IPS-15b (cell line): ENCODE measurements around the gene CFAP69.
"Not testable (repeated sequence)": the region's sequence is repeated elsewhere in the genome, so short reads cannot be mapped to it uniquely, and the experiment has no call there.

Experiments used
- H3K27me3 ChIP-seq: one replicate; pipeline ENCODE4 v1.6.1; 2013; ENCODE audit warnings: low read length; ENCODE audit not compliant: control insufficient read depth, insufficient read depth
- H3K36me3 ChIP-seq: one replicate; pipeline ENCODE4 v1.6.1; 2013; ENCODE audit warnings: low read length; ENCODE audit not compliant: control insufficient read depth, insufficient read depth
- H3K4me1 ChIP-seq: one replicate; pipeline ENCODE4 v1.6.1; 2013; ENCODE audit warnings: mild to moderate bottlenecking, low read length; ENCODE audit not compliant: control insufficient read depth, insufficient read depth
- H3K4me3 ChIP-seq: one replicate; pipeline ENCODE4 v1.5.1; 2013; ENCODE audit warnings: low read depth, low read length
- H3K9ac ChIP-seq: one replicate; pipeline ENCODE4 v1.6.1; 2013; ENCODE audit warnings: low read depth, mild to moderate bottlenecking, low read length
- H3K9me3 ChIP-seq: one replicate; pipeline ENCODE4 v1.6.1; 2013; ENCODE audit warnings: mild to moderate bottlenecking, low read length; ENCODE audit not compliant: control insufficient read depth, insufficient read depth

Gene CFAP69

GRCh38 chr7:90251304-90251635, 6.3 kb downstream of the CFAP69 start:
- Histone ChIP-seq H3K9me3 (no peaks in the 10 kb centered on the region), H3K4me3 (no peak overlapping the region), H3K36me3 (no peaks in the 10 kb centered on the region), H3K9ac (no peak overlapping the region), H3K4me1 (peaks cover 5% of the 10 kb centered on the region), H3K27me3 (peaks cover 11% of the 10 kb centered on the region)

- H3K4me1 ChIP-seq, H3K9me3 ChIP-seq, H3K4me3 ChIP-seq, H3K27me3 ChIP-seq, H3K36me3 ChIP-seq, H3K9ac ChIP-seq: not testable (repeated sequence)
Measured at GRCh38 chr7:90256011-90256410, 11.0 kb downstream of the CFAP69 start.

- Histone ChIP-seq H3K27me3 (no peaks in the 10 kb centered on the region), H3K9me3 (no peaks in the 10 kb centered on the region), H3K36me3 (no peaks in the 10 kb centered on the region), H3K4me1 (no peaks in the 10 kb centered on the region), H3K4me3 (no peak overlapping the region), H3K9ac (no peak overlapping the region)
Measured at GRCh38 chr7:90256778-90257177, 11.8 kb downstream of the CFAP69 start.

GRCh38 chr7:90261441-90261840, 16.5 kb downstream of the CFAP69 start:
- Histone ChIP-seq H3K9me3 (no peaks in the 10 kb centered on the region), H3K4me3 (no peak overlapping the region), H3K27me3 (no peaks in the 10 kb centered on the region), H3K4me1 (no peaks in the 10 kb centered on the region), H3K9ac (no peak overlapping the region), H3K36me3 (no peaks in the 10 kb centered on the region)

- H3K4me1 ChIP-seq, result no peaks in the 10 kb centered on the region
- H3K36me3 ChIP-seq, result no peaks in the 10 kb centered on the region
- H3K4me3 ChIP-seq, result no peak overlapping the region
- H3K9ac ChIP-seq, result no peak overlapping the region
- no peaks in the 10 kb centered on the region for H3K9me3 ChIP-seq
- H3K27me3 ChIP-seq, result no peaks in the 10 kb centered on the region
Measured at GRCh38 chr7:90262438-90262837, 17.5 kb downstream of the CFAP69 start.

- H3K4me3 ChIP-seq, result no peak overlapping the region
- no peaks in the 10 kb centered on the region for H3K4me1 ChIP-seq
- no peaks in the 10 kb centered on the region for H3K27me3 ChIP-seq
- no peak overlapping the region for H3K9ac ChIP-seq
- no peaks in the 10 kb centered on the region for H3K9me3 ChIP-seq
- H3K36me3 ChIP-seq, result no peaks in the 10 kb centered on the region
Measured at GRCh38 chr7:90266808-90267207, 21.8 kb downstream of the CFAP69 start.

- no peaks in the 10 kb centered on the region for H3K27me3 ChIP-seq
Measured at GRCh38 chr7:90267263-90267858, 22.4 kb downstream of the CFAP69 start.

GRCh38 chr7:90269163-90269562, 24.2 kb downstream of the CFAP69 start:
- Histone ChIP-seq H3K9me3 (no peaks in the 10 kb centered on the region), H3K9ac (no peak overlapping the region), H3K4me1 (no peaks in the 10 kb centered on the region), H3K27me3 (no peaks in the 10 kb centered on the region), H3K4me3 (no peak overlapping the region), H3K36me3 (no peaks in the 10 kb centered on the region)

More at GRCh38 chr7:90267263-90267858, 22.4 kb downstream of the CFAP69 start:
- no peaks in the 10 kb centered on the region for H3K4me1 ChIP-seq
- H3K4me3 ChIP-seq, result no peak overlapping the region
- no peak overlapping the region for H3K9ac ChIP-seq
- H3K9me3 ChIP-seq, result no peaks in the 10 kb centered on the region
- H3K36me3 ChIP-seq, result no peaks in the 10 kb centered on the region

GRCh38 chr7:90270431-90271178, 25.6 kb downstream of the CFAP69 start:
- no peak overlapping the region for H3K4me3 ChIP-seq
- no peaks in the 10 kb centered on the region for H3K27me3 ChIP-seq
- H3K9me3 ChIP-seq, result no peaks in the 10 kb centered on the region
- H3K4me1 ChIP-seq, result no peaks in the 10 kb centered on the region
- no peaks in the 10 kb centered on the region for H3K36me3 ChIP-seq
- H3K9ac ChIP-seq, result no peak overlapping the region

- Histone ChIP-seq H3K4me3 (no peak overlapping the region), H3K9ac (no peak overlapping the region), H3K27me3 (no peaks in the 10 kb centered on the region), H3K9me3 (no peaks in the 10 kb centered on the region), H3K36me3 (no peaks in the 10 kb centered on the region), H3K4me1 (no peaks in the 10 kb centered on the region)
Measured at GRCh38 chr7:90271753-90272152, 26.8 kb downstream of the CFAP69 start.

GRCh38 chr7:90272242-90272641, 27.3 kb downstream of the CFAP69 start:
- no peak overlapping the region for H3K9ac ChIP-seq
- H3K27me3 ChIP-seq, result no peaks in the 10 kb centered on the region
- no peaks in the 10 kb centered on the region for H3K36me3 ChIP-seq
- no peaks in the 10 kb centered on the region for H3K9me3 ChIP-seq
- H3K4me1 ChIP-seq, result no peaks in the 10 kb centered on the region
- no peak overlapping the region for H3K4me3 ChIP-seq

GRCh38 chr7:90274161-90274560, 29.2 kb downstream of the CFAP69 start:
- no peaks in the 10 kb centered on the region for H3K36me3 ChIP-seq

More at GRCh38 chr7:90274161-90274560, 29.2 kb downstream of the CFAP69 start:
- H3K4me3 ChIP-seq, result no peak overlapping the region
- no peak overlapping the region for H3K9ac ChIP-seq
- no peaks in the 10 kb centered on the region for H3K9me3 ChIP-seq
- no peaks in the 10 kb centered on the region for H3K4me1 ChIP-seq
- no peaks in the 10 kb centered on the region for H3K27me3 ChIP-seq
